ENCODE data around the gene RAB34.

The RAB34 gene

DNA sequence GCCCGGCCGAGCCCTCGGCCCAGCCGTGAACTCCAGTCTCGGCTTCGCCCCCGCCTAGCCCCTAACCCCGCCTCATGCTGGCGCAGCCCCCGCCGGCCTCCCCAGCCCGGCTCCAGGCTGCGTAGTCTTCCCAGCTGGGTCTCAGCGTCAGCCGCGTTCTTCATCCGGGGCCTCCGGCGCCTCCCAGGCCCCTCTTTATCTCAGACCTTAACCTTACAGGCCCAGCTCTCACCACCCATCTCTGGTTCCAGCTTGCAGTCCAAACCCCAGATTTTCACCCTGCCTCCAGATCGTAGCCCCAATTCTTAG, 6.0 kb downstream of the RAB34 start, which contains the start of gene PROCA1:
Gene PROCA1, minus strand, starts transcription at position 166 of the 309 bp plus-strand sequence. CDS start 228 bp downstream, outside the sequence.
- no peak for TF ChIP-seq CTCF (IDR thresholded peaks at IDR 0.05; ENCODE audit: borderline replicate concordance, insufficient read depth, low read depth, low read length)
- H3K4me3 ChIP-seq (ENCODE audit: low read depth, low read length) = peak within 1 kb of the TSS; percentile 81

DNA sequence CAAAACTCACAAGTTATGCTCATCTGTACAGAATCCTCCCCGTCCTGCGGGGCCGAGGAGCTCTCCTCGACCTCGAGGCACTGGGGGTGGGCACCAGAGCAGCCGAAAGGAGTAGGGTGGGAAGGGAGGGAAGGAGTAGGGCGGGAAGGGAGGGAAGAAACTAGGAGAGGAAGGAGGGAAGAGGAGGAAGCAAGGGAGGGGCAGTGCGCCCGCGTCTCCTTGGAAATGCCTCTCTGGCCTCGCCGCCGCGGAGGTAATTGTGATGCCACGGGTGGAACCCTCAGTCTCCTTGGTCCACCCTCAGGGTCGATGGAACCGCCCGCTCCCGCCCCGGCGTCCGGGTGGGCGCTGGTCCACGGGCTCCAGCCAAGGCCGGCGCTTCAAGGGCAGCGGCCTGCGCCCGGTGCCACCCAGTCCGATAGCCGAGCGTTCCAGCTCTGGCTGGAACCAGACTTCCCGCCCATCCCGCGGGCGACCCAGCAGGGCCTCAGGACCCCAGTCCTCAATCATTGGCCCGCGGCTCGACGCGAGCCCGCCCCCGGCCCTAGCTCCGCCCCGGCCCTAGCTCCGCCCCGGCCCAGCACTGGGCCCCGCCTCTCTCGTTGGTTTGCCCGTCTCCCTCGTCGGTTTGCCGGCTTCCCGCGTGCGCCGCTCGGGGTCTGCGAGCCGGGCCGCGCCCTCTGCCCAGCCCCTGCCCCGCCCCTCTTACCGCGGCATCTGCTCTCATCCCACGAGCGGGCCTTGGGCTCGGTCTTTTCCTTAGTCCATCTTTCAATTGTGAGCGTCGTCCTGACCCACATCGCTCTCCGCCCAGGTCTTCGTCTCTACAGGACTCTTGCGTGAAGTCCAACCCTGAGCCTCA, 6.6 kb downstream of the RAB34 start:
- TF ChIP-seq CTCF (IDR thresholded peaks at IDR 0.05; ENCODE audit: borderline replicate concordance, insufficient read depth, low read depth, low read length) = no peak

GRCh38 chr17:28707339-28707720, 10.3 kb downstream of the RAB34 start:
- no peak overlapping the region for H3K4me3 ChIP-seq (ENCODE audit: low read depth, low read length)
- TF ChIP-seq CTCF (IDR thresholded peaks at IDR 0.05; ENCODE audit: borderline replicate concordance, insufficient read depth, low read depth, low read length) = no peak

More for the DNA sequence above, 6.6 kb downstream of the RAB34 start:
- peak overlapping the region; percentile 81 for H3K4me3 ChIP-seq (ENCODE audit: low read depth, low read length)

- TF ChIP-seq CTCF (IDR thresholded peaks at IDR 0.05; ENCODE audit: borderline replicate concordance, insufficient read depth, low read depth, low read length) = no peak
- no peak overlapping the region for H3K4me3 ChIP-seq (ENCODE audit: low read depth, low read length)
These were observed 11.0 kb downstream of the RAB34 start for GRCh38 chr17:28706471-28707338.

- no peak overlapping the region for H3K4me3 ChIP-seq (ENCODE audit: low read depth, low read length)
- no peak for TF ChIP-seq CTCF (IDR thresholded peaks at IDR 0.05; ENCODE audit: borderline replicate concordance, insufficient read depth, low read depth, low read length)
These were observed 11.8 kb downstream of the RAB34 start for GRCh38 chr17:28705728-28706334.

GRCh38 chr17:28705074-28705659, 12.5 kb downstream of the RAB34 start:
- H3K4me3 ChIP-seq (ENCODE audit: low read depth, low read length) = no peak overlapping the region
- no peak for TF ChIP-seq CTCF (IDR thresholded peaks at IDR 0.05; ENCODE audit: borderline replicate concordance, insufficient read depth, low read depth, low read length)
